Thyroid gland (tissue), 4 donors: Measurements from ENCODE around the gene IP6K3.

Experiments used
- POLR2A ChIP-seq, 2 donors: fragments of 450-650 bp; IDR thresholded peaks; one replicate each; pipeline ENCODE4 v1.6.1; 2017; ENCODE audit warnings: antibody characterized with exemption in 2 of 2, mild to moderate bottlenecking in 2 of 2, moderate library complexity in 1 of 2
- TF ChIP-seq, protein P1 (sequence below), 6 experiments: fragments of 200-600 bp in 3 of 6; fragments of 450-650 bp in 3 of 6; sonication (generic) in 3 of 6; IDR thresholded peaks; one replicate each; pipeline ENCODE4 v1.5.1; 2016 to 2019; ENCODE audit warnings: antibody characterized with exemption in 6 of 6, mild to moderate bottlenecking in 2 of 6, inconsistent platforms in 1 of 6, moderate library complexity in 1 of 6

DNA sequence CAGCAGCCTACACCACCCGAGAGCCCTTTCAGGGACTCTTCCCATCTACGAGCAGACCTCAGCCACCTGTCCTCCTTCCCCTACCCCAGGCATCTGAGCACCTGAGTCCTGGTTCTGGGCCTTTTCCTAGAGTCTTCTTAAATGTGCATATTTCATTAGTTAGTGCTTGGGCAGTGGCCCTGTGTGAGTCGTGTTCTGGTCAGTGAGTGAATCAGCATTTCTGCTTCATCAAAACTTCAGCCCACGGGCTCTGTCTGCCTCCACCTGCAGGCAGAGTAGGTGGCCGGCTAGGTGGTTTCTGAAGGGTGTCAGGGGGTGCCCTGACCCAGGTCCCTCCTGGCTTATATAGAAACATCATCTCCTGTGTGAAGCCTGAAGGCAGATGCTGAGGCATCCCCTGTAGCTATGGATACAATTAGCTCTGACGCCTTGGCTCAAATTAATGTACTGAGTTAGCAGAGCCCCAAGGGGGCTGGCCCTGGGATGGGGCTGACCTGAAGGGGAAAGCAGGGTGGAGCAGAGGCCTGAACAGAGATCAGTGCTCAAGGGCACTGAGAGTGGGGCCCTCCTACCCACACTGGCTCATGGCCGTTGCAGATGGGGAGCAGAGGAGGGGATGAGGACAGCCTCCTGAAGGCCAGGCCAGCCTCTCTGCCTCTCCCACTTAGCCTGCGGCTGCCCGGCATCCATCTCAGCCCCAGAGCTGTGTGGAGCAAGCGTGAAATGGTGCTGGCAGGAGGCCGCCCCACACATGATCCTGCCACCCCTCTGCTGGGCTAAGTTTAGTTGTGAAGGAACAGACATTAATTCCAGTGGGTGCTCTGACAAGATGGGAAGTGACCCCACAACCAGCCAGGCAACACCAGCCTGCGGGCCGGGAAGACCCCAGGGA, 13.6 kb downstream of the IP6K3 start:
- TF ChIP-seq, protein P1, sequence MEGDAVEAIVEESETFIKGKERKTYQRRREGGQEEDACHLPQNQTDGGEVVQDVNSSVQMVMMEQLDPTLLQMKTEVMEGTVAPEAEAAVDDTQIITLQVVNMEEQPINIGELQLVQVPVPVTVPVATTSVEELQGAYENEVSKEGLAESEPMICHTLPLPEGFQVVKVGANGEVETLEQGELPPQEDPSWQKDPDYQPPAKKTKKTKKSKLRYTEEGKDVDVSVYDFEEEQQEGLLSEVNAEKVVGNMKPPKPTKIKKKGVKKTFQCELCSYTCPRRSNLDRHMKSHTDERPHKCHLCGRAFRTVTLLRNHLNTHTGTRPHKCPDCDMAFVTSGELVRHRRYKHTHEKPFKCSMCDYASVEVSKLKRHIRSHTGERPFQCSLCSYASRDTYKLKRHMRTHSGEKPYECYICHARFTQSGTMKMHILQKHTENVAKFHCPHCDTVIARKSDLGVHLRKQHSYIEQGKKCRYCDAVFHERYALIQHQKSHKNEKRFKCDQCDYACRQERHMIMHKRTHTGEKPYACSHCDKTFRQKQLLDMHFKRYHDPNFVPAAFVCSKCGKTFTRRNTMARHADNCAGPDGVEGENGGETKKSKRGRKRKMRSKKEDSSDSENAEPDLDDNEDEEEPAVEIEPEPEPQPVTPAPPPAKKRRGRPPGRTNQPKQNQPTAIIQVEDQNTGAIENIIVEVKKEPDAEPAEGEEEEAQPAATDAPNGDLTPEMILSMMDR (IDR thresholded peaks at IDR 0.05) = no peak
- no peak for TF ChIP-seq POLR2A (IDR thresholded peaks at IDR 0.05)
